Measurements from ENCODE around the gene TSPOAP1. TPM values are rescaled to one million over a fixed set of nuclear protein-coding genes. Genes with fewer than 3 reads are reported as not detected.

The TSPOAP1 gene
- total RNA-seq, 1 donor from 2014 or later: 0.05 TPM

GRCh38 chr17:58321571-58322525, 6.7 kb downstream of the TSPOAP1 start:
- H3K36me3 Mint-ChIP-seq (ENCODE audit: unreplicated experiment): no peaks in the 10 kb centered on the region
- no peak overlapping the region for H3K4me3 Mint-ChIP-seq (ENCODE audit: unreplicated experiment)
- no peak overlapping the region for H3K27ac Mint-ChIP-seq (ENCODE audit: unreplicated experiment)
- peaks cover 3% of the 10 kb centered on the region for H3K27me3 Mint-ChIP-seq (ENCODE audit: unreplicated experiment)
- H3K4me1 Mint-ChIP-seq (ENCODE audit: unreplicated experiment): no peaks in the 10 kb centered on the region
- no peak for DNase-seq (ENCODE audit: extremely low spot score, unreplicated experiment)
- no peaks in the 10 kb centered on the region for H3K9me3 Mint-ChIP-seq (ENCODE audit: unreplicated experiment)
- TF ChIP-seq, protein P1, sequence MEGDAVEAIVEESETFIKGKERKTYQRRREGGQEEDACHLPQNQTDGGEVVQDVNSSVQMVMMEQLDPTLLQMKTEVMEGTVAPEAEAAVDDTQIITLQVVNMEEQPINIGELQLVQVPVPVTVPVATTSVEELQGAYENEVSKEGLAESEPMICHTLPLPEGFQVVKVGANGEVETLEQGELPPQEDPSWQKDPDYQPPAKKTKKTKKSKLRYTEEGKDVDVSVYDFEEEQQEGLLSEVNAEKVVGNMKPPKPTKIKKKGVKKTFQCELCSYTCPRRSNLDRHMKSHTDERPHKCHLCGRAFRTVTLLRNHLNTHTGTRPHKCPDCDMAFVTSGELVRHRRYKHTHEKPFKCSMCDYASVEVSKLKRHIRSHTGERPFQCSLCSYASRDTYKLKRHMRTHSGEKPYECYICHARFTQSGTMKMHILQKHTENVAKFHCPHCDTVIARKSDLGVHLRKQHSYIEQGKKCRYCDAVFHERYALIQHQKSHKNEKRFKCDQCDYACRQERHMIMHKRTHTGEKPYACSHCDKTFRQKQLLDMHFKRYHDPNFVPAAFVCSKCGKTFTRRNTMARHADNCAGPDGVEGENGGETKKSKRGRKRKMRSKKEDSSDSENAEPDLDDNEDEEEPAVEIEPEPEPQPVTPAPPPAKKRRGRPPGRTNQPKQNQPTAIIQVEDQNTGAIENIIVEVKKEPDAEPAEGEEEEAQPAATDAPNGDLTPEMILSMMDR (IDR thresholded peaks at IDR 0.05): no peak

- Mint-ChIP-seq H3K36me3 (ENCODE audit: unreplicated experiment) (no peaks in the 10 kb centered on the region), H3K4me3 (ENCODE audit: unreplicated experiment) (no peak overlapping the region), H3K4me1 (ENCODE audit: unreplicated experiment) (no peaks in the 10 kb centered on the region), H3K9me3 (ENCODE audit: unreplicated experiment) (no peaks in the 10 kb centered on the region), H3K27me3 (ENCODE audit: unreplicated experiment) (peaks cover 3% of the 10 kb centered on the region), H3K27ac (ENCODE audit: unreplicated experiment) (no peak overlapping the region)
- TF ChIP-seq, protein P1 (IDR thresholded peaks at IDR 0.05): no peak
- no peak for DNase-seq (ENCODE audit: extremely low spot score, unreplicated experiment)
Observed at GRCh38 chr17:58320570-58321323, 7.8 kb downstream of the TSPOAP1 start.

DNA sequence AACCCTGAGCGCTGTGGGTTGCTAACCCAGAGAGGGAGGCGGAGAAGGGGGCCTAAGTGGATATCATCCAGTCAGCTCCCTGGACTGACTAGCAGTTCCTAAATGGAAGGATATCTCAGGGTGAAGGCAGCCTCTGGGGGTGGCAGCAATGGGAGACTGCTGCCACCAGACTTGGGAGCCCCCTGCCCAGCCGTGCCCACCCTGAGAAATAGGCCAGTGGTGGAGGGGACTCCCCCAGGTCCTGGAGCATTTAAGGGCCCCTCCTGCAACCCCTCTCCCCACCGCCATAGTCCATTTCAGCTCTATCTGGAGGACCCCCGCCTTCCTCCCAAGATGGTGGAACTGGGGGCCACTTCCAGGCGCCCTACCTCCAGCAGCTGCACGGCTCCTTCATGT, 8.4 kb downstream of the TSPOAP1 start:
- Mint-ChIP-seq H3K27me3 (ENCODE audit: unreplicated experiment) (peaks cover 3% of the 10 kb centered on the region), H3K4me3 (ENCODE audit: unreplicated experiment) (no peak overlapping the region), H3K9me3 (ENCODE audit: unreplicated experiment) (no peaks in the 10 kb centered on the region), H3K36me3 (ENCODE audit: unreplicated experiment) (no peaks in the 10 kb centered on the region), H3K27ac (ENCODE audit: unreplicated experiment) (no peak overlapping the region), H3K4me1 (ENCODE audit: unreplicated experiment) (no peaks in the 10 kb centered on the region)
- DNase-seq (ENCODE audit: extremely low spot score, unreplicated experiment): no peak
- TF ChIP-seq, protein P1 (IDR thresholded peaks at IDR 0.05): no peak

DNA sequence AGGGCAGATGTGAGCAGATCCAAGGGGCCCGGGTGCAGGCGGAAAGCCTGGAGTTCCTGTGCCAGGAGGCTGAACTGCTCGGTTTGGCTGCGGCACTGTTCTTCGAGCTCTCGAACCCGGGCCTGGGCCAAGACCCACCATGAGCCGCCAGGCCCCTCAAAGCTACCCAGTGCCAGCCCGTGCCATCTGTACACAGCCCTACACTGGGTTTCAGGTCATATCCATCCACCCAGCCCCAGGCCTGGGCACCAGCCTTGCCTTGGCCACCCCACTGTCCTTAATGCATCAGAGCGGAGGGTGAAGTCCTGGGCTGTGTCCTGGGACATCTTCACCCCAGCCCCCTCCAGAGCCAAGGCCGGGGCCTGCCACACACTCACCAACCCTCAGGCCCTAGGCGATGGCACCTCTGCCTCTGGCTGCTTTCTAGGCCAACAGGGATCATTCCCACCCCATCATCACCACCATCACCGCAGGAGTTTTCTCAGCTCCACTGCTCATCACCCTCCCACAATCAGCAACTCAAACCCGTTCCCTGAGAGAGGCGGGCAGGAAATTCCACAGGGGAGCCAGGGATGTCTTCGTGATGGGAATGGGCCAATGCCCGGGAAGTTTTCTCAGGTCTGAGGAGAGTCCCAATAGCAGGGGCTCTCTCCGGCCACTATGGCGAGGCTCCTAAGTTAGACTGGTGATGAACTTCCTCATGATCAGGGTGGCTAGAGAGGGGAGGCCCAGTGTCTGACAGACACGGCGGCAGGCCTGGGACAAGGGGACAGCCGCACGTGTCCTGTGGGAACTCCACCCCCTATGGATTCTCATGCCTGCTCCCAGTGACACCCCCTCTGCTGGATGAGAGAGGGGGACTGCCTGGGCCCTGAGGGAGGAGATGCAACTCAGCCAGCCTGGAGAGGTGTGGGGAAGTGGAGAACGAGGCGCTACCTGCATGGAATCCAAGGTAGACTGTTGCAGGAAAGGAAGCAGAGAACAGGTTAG, 9.1 kb downstream of the TSPOAP1 start:
- Mint-ChIP-seq H3K9me3 (ENCODE audit: unreplicated experiment) (no peaks in the 10 kb centered on the region), H3K27ac (ENCODE audit: unreplicated experiment) (no peak overlapping the region), H3K4me1 (ENCODE audit: unreplicated experiment) (no peaks in the 10 kb centered on the region), H3K4me3 (ENCODE audit: unreplicated experiment) (no peak overlapping the region), H3K36me3 (ENCODE audit: unreplicated experiment) (no peaks in the 10 kb centered on the region), H3K27me3 (ENCODE audit: unreplicated experiment) (peaks cover 3% of the 10 kb centered on the region)
- DNase-seq (ENCODE audit: extremely low spot score, unreplicated experiment): no peak
- TF ChIP-seq, protein P1 (IDR thresholded peaks at IDR 0.05): no peak
